ENCODE measurements around the gene SESN2. TPM values are rescaled to one million over a fixed set of nuclear protein-coding genes. Genes with fewer than 3 reads are reported as not detected.
"Not testable (repeated sequence)": the region's sequence is repeated elsewhere in the genome, so short reads cannot be mapped to it uniquely, and the experiment has no call there.

Gene SESN2
- total RNA-seq, 2 donors from 2014 or later = 12.3 to 15.2 TPM

- no peaks in the 10 kb centered on the region for H3K9me3 Mint-ChIP-seq
- no peaks in the 10 kb centered on the region for H3K36me3 Mint-ChIP-seq (ENCODE audit: low read depth)
- Histone ChIP-seq H3K9ac (ENCODE audit: extremely low read depth, low read length, poor library complexity, severe bottlenecking) (no peak overlapping the region), H3K27ac (ENCODE audit: low read depth, low read length) (no peak overlapping the region), H3K27me3 (ENCODE audit: control insufficient read depth, insufficient read depth, low read length, poor library complexity, severe bottlenecking) (no peaks in the 10 kb centered on the region), H3K9me3 (ENCODE audit: control insufficient read depth, low read length) (no peaks in the 10 kb centered on the region), H3K4me1 (ENCODE audit: control insufficient read depth, insufficient read depth, low read length) (no peaks in the 10 kb centered on the region), H3K4me3 (ENCODE audit: low read length) (no peak overlapping the region), H3K36me3 (ENCODE audit: control insufficient read depth, insufficient read depth, low read length) (no peaks in the 10 kb centered on the region)
- no peaks in the 10 kb centered on the region for H3K27me3 Mint-ChIP-seq (ENCODE audit: insufficient read depth)
- no peak overlapping the region for H3K27ac Mint-ChIP-seq
- TF ChIP-seq, protein P1, sequence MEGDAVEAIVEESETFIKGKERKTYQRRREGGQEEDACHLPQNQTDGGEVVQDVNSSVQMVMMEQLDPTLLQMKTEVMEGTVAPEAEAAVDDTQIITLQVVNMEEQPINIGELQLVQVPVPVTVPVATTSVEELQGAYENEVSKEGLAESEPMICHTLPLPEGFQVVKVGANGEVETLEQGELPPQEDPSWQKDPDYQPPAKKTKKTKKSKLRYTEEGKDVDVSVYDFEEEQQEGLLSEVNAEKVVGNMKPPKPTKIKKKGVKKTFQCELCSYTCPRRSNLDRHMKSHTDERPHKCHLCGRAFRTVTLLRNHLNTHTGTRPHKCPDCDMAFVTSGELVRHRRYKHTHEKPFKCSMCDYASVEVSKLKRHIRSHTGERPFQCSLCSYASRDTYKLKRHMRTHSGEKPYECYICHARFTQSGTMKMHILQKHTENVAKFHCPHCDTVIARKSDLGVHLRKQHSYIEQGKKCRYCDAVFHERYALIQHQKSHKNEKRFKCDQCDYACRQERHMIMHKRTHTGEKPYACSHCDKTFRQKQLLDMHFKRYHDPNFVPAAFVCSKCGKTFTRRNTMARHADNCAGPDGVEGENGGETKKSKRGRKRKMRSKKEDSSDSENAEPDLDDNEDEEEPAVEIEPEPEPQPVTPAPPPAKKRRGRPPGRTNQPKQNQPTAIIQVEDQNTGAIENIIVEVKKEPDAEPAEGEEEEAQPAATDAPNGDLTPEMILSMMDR (conservative IDR thresholded peaks at IDR 0.05) = no peak
- no peak for DNase-seq
- H3K4me3 Mint-ChIP-seq = no peak overlapping the region
- 71 to 73% methylated on average over 3 of the region's 3 CpGs for WGBS, 2 experiments (ENCODE audit: insufficient coverage in 1 of 2, insufficient read length in 1 of 2)
- peaks cover 6% of the 10 kb centered on the region for H3K4me1 Mint-ChIP-seq
These were observed 64.4 kb downstream of the SESN2 start for GRCh38 chr1:28323720-28324119.

- TF ChIP-seq, protein P1 (conservative IDR thresholded peaks at IDR 0.05) = no peak
These were observed 67.2 kb downstream of the SESN2 start for GRCh38 chr1:28326515-28326914.

GRCh38 chr1:28326984-28327383 lies 67.7 kb downstream of the SESN2 start:
- Histone ChIP-seq H3K36me3 (ENCODE audit: control insufficient read depth, insufficient read depth, low read length) (peaks cover 14% of the 10 kb centered on the region), H3K4me1 (ENCODE audit: control insufficient read depth, insufficient read depth, low read length) (no peaks in the 10 kb centered on the region), H3K27ac (ENCODE audit: low read depth, low read length) (no peak overlapping the region), H3K9me3 (ENCODE audit: control insufficient read depth, low read length) (no peaks in the 10 kb centered on the region), H3K27me3 (ENCODE audit: control insufficient read depth, insufficient read depth, low read length, poor library complexity, severe bottlenecking) (no peaks in the 10 kb centered on the region), H3K9ac (ENCODE audit: extremely low read depth, low read length, poor library complexity, severe bottlenecking) (no peak overlapping the region), H3K4me3 (ENCODE audit: low read length) (no peak overlapping the region)
- WGBS, 2 experiments (ENCODE audit: insufficient coverage in 1 of 2, insufficient read length in 1 of 2) = 93 to 96% methylated on average over 2 to 3 of the region's 3 CpGs
- DNase-seq = no peak
- Mint-ChIP-seq H3K27me3 (ENCODE audit: insufficient read depth) (no peaks in the 10 kb centered on the region), H3K27ac (no peak overlapping the region), H3K9me3 (no peaks in the 10 kb centered on the region), H3K36me3 (ENCODE audit: low read depth) (peaks cover 15% of the 10 kb centered on the region), H3K4me3 (no peak overlapping the region), H3K4me1 (peaks cover 10% of the 10 kb centered on the region)
- TF ChIP-seq, protein P1 (conservative IDR thresholded peaks at IDR 0.05) = no peak

More at GRCh38 chr1:28326515-28326914, 67.2 kb downstream of the SESN2 start:
- Mint-ChIP-seq H3K36me3 (ENCODE audit: low read depth) (peaks cover 11% of the 10 kb centered on the region), H3K27ac (no peak overlapping the region), H3K9me3 (no peaks in the 10 kb centered on the region), H3K4me1 (peaks cover 10% of the 10 kb centered on the region), H3K27me3 (ENCODE audit: insufficient read depth) (no peaks in the 10 kb centered on the region), H3K4me3 (no peak overlapping the region)
- H3K9me3 ChIP-seq (ENCODE audit: control insufficient read depth, low read length) = no peaks in the 10 kb centered on the region
- H3K4me1 ChIP-seq (ENCODE audit: control insufficient read depth, insufficient read depth, low read length) = no peaks in the 10 kb centered on the region
- H3K4me3 ChIP-seq (ENCODE audit: low read length) = no peak overlapping the region
- no peak for DNase-seq
- no peaks in the 10 kb centered on the region for H3K27me3 ChIP-seq (ENCODE audit: control insufficient read depth, insufficient read depth, low read length, poor library complexity, severe bottlenecking)
- peaks cover 9% of the 10 kb centered on the region for H3K36me3 ChIP-seq (ENCODE audit: control insufficient read depth, insufficient read depth, low read length)
- no peak overlapping the region for H3K9ac ChIP-seq (ENCODE audit: extremely low read depth, low read length, poor library complexity, severe bottlenecking)
- no peak overlapping the region for H3K27ac ChIP-seq (ENCODE audit: low read depth, low read length)

GRCh38 chr1:28327431-28327830 lies 68.1 kb downstream of the SESN2 start:
- not testable (repeated sequence) for H3K9me3 Mint-ChIP-seq; DNase-seq; H3K4me1 ChIP-seq (ENCODE audit: control insufficient read depth, insufficient read depth, low read length); H3K27me3 Mint-ChIP-seq (ENCODE audit: insufficient read depth); H3K27ac ChIP-seq (ENCODE audit: low read depth, low read length); H3K4me3 ChIP-seq (ENCODE audit: low read length); H3K27ac Mint-ChIP-seq; H3K9me3 ChIP-seq (ENCODE audit: control insufficient read depth, low read length); H3K27me3 ChIP-seq (ENCODE audit: control insufficient read depth, insufficient read depth, low read length, poor library complexity, severe bottlenecking); H3K9ac ChIP-seq (ENCODE audit: extremely low read depth, low read length, poor library complexity, severe bottlenecking); H3K4me1 Mint-ChIP-seq
- WGBS, 2 experiments (ENCODE audit: insufficient coverage in 1 of 2, insufficient read length in 1 of 2) = 97 to 98% methylated on average over 8 to 11 of the region's 11 CpGs
- Mint-ChIP-seq H3K36me3 (ENCODE audit: low read depth) (peaks cover 19% of the 10 kb centered on the region), H3K4me3 (peak overlapping the region; percentile 92)
- H3K36me3 ChIP-seq (ENCODE audit: control insufficient read depth, insufficient read depth, low read length) = peaks cover 16% of the 10 kb centered on the region

All from endodermal cell (in vitro differentiated cells).